ENCODE measurements around the gene SLC30A5. TPM values are rescaled to one million over a fixed set of nuclear protein-coding genes. Genes with fewer than 3 reads are reported as not detected.
A peak's percentile ranks its signal among the peaks of the same experiment; 100 is the strongest.
"Not testable (repeated sequence)": the region's sequence is repeated elsewhere in the genome, so short reads cannot be mapped to it uniquely, and the experiment has no call there.

Gene SLC30A5
- 38.1 TPM for polyA plus RNA-seq (2013)

DNA sequence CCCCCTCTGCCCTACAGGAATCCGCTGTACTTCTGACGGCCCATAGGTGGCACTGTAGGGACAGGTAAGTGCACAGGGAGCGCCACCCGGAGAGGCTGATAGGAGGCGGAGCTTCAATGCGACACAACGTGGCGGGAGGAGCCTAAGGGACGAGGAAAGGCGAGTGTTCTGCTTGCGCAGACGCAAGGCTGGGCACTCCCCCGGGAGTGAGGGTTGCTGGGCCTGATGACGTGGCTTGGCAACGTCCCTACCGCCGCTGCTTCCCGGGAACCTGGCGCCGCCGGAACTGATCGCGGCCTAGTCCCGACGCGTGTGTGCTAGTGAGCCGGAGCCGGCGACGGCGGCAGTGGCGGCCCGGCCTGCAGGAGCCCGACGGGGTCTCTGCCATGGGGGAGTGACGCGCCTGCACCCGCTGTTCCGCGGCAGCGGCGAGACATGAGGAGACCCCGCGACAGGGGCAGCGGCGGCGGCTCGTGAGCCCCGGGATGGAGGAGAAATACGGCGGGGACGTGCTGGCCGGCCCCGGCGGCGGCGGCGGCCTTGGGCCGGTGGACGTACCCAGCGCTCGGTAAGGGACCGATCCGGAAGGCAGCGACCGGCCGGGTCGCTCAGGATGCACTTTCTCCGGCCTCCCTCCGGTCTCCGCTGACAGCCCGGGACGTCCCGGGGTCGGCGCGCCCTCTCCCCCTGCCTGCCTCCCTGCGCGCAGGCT, at the start of gene SLC30A5:
TSS of gene SLC30A5 (plus strand) at position 244 of the 712 bp plus-strand sequence. CDS start at position 486, 242 bp downstream.
- Histone ChIP-seq H3K36me3 (ENCODE audit: control insufficient read depth in 4 of 4, insufficient read depth in 4 of 4, low read length in 3 of 4) (peaks cover 0 to 13% (median 3%) of the 10 kb centered on the region in 4 experiments), H3K4me3 (ENCODE audit: control insufficient read depth in 1 of 7, extremely low read depth in 1 of 7, insufficient read depth in 4 of 7, low read depth in 2 of 7, low read length in 6 of 7) (peak within 1 kb of the TSS; percentile 71 to 97 (median 91)), H3K4me1 (ENCODE audit: control extremely low read depth in 1 of 4, control insufficient read depth in 4 of 4, insufficient read depth in 4 of 4, low read length in 3 of 4) (peaks cover 4 to 13% (median 8%) of the 10 kb centered on the region in 4 experiments), H3K9me3 (ENCODE audit: control extremely low read depth in 1 of 5, control insufficient read depth in 4 of 5, insufficient read depth in 2 of 5, low read depth in 1 of 5, low read length in 4 of 5) (no peaks in the 10 kb centered on the region), H3K27ac (ENCODE audit: insufficient read depth in 1 of 2, low read depth in 1 of 2, low read length in 2 of 2, poor library complexity in 1 of 2, severe bottlenecking in 2 of 2) (peak within 1 kb of the TSS; percentile 85 to 93), H3K27me3 (replicated peaks in 2 of 5; ENCODE audit: control insufficient read depth in 4 of 5, insufficient read depth in 5 of 5, low read length in 4 of 5) (no peaks in the 10 kb centered on the region)
- DNase-seq, result peak; percentile 99 to 100 (median 100)
- 0% methylated on average over 54 of the region's 79 CpGs for WGBS (ENCODE audit: insufficient coverage)
- ChIA-PET POLR2A (interaction anchor here (0.6 to 1.4 kb wide), 3 partner anchors 9 to 35 kb away, joined by 3 to 6 read pairs (median 4); no protein-coding TSS in a partner anchor), CTCF (interaction anchor here (0.5 to 1.8 kb wide), 22 partner anchors 8 to 313 kb away, joined by 3 to 17 read pairs (median 3); partner anchors contain the start of genes CCDC125, CDK7, CENPH and RAD17)

DNA sequence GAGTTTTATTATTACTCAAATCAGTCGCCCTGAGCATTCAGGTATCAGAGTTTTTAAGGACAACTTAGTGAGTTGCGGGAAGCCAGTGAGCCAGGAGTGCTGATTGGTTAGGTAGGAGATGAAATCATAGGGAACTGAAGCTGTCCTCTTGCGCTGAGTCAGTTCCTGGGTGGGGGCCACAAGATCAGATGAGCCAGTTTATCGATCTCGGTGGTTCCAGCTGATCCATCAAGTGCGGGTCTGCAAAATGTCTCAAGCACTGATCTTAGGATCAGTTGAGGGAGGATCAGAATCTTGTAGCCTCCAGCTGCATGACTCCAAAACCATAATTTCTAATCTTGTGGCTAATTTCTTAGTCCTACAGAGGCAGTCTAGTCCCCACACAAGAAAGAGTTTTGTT, 48.6 kb upstream of the SLC30A5 start:
- H3K36me3 ChIP-seq (ENCODE audit: control insufficient read depth in 4 of 4, insufficient read depth in 4 of 4, low read length in 3 of 4); POLR2A ChIA-PET; H3K27ac ChIP-seq (ENCODE audit: insufficient read depth in 1 of 2, low read depth in 1 of 2, low read length in 2 of 2, poor library complexity in 1 of 2, severe bottlenecking in 2 of 2); H3K4me1 ChIP-seq (ENCODE audit: control extremely low read depth in 1 of 4, control insufficient read depth in 4 of 4, insufficient read depth in 4 of 4, low read length in 3 of 4); H3K9me3 ChIP-seq (ENCODE audit: control extremely low read depth in 1 of 5, control insufficient read depth in 4 of 5, insufficient read depth in 2 of 5, low read depth in 1 of 5, low read length in 4 of 5); H3K4me3 ChIP-seq (ENCODE audit: control insufficient read depth in 1 of 7, extremely low read depth in 1 of 7, insufficient read depth in 4 of 7, low read depth in 2 of 7, low read length in 6 of 7); H3K27me3 ChIP-seq (replicated peaks in 2 of 5; ENCODE audit: control insufficient read depth in 4 of 5, insufficient read depth in 5 of 5, low read length in 4 of 5); DNase-seq: not testable (repeated sequence)
- CTCF ChIA-PET, result interaction anchor here (0.6 to 1.6 kb wide), 5 partner anchors 15 to 359 kb away, joined by 3 to 5 read pairs (median 3); partner anchors contain the start of gene SLC30A5
- WGBS (ENCODE audit: insufficient coverage), result 98% methylated on average over 6 of the region's 6 CpGs

DNA sequence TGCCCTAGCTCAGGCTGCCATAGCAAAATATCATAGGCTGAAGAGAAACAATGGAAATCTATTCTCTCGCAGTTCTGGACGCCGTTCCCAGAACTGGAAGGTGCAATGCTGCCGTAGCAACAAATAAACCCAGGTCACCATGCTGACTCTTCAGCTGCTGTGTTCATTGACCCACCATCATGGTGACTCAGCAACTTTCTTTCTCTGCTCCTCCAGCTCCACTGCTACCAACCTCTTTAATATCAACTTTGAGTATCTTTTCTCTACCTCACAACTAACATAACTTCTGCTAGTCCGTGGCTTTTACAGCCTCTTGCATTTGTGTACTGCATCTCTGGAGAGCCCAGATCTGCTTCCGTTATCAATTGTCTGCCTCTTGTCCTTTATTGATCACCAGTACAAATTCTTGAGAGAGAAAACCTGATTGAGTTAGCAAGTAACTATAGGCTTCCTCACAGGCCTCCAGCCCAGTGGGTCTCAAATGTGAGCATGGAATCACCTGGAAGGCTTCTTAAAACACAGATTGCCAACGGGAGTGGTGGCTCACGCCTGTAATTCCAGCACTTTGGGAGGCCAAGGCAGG, 47.3 kb upstream of the SLC30A5 start:
- ChIA-PET POLR2A (no interaction called here), CTCF (interaction anchor here (1.6 to 2.3 kb wide), 2 partner anchors 17 to 22 kb away, joined by 5 to 6 read pairs; no protein-coding TSS in a partner anchor)
- peak; percentile 26 to 76 (median 68) for DNase-seq
- Histone ChIP-seq H3K27me3 (replicated peaks in 2 of 5; ENCODE audit: control insufficient read depth in 4 of 5, insufficient read depth in 5 of 5, low read length in 4 of 5) (no peaks in the 10 kb centered on the region), H3K4me1 (ENCODE audit: control extremely low read depth in 1 of 4, control insufficient read depth in 4 of 4, insufficient read depth in 4 of 4, low read length in 3 of 4) (peaks cover 0 to 6% (median 2%) of the 10 kb centered on the region in 4 experiments), H3K36me3 (ENCODE audit: control insufficient read depth in 4 of 4, insufficient read depth in 4 of 4, low read length in 3 of 4) (no peaks in the 10 kb centered on the region), H3K9me3 (ENCODE audit: control extremely low read depth in 1 of 5, control insufficient read depth in 4 of 5, insufficient read depth in 2 of 5, low read depth in 1 of 5, low read length in 4 of 5) (no peaks in the 10 kb centered on the region), H3K27ac (ENCODE audit: insufficient read depth in 1 of 2, low read depth in 1 of 2, low read length in 2 of 2, poor library complexity in 1 of 2, severe bottlenecking in 2 of 2) (no peak overlapping the region), H3K4me3 (ENCODE audit: control insufficient read depth in 1 of 7, extremely low read depth in 1 of 7, insufficient read depth in 4 of 7, low read depth in 2 of 7, low read length in 6 of 7) (no peak overlapping the region)
- 98% methylated on average over 8 of the region's 8 CpGs for WGBS (ENCODE audit: insufficient coverage)

DNA sequence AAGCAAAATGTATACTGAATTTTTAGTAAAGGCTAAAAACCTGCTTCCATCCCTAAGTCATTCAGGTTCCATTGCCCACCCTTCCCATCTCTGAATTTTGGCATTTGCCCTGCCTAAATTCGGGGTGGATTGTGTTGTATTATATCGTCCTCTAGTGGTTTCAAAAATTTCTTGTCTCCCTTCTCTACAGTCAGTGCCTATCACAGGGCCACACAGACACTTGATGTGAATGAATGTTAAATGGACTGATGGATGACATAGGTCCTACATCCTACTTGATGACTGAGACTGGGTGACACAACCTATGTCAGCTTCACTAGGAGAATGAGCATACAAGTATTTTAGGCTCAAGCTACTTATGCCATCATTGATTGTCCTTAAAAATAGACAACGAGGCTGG, 45.6 kb upstream of the SLC30A5 start:
- H3K36me3 ChIP-seq (ENCODE audit: control insufficient read depth in 4 of 4, insufficient read depth in 4 of 4, low read length in 3 of 4), result no peaks in the 10 kb centered on the region
- no peaks in the 10 kb centered on the region for H3K27me3 ChIP-seq (replicated peaks in 2 of 5; ENCODE audit: control insufficient read depth in 4 of 5, insufficient read depth in 5 of 5, low read length in 4 of 5)
- H3K9me3 ChIP-seq (ENCODE audit: control extremely low read depth in 1 of 5, control insufficient read depth in 4 of 5, insufficient read depth in 2 of 5, low read depth in 1 of 5, low read length in 4 of 5), result no peaks in the 10 kb centered on the region
- peaks cover 0 to 6% (median under 1%) of the 10 kb centered on the region in 4 experiments for H3K4me1 ChIP-seq (ENCODE audit: control extremely low read depth in 1 of 4, control insufficient read depth in 4 of 4, insufficient read depth in 4 of 4, low read length in 3 of 4)
- CTCF ChIA-PET, result interaction anchor here (1.1 to 2.3 kb wide), 4 partner anchors 19 to 202 kb away, joined by 3 to 6 read pairs (median 3); no protein-coding TSS in a partner anchor
- DNase-seq, result peak; percentile 20 to 27 (median 21)
- no peak overlapping the region for H3K27ac ChIP-seq (ENCODE audit: insufficient read depth in 1 of 2, low read depth in 1 of 2, low read length in 2 of 2, poor library complexity in 1 of 2, severe bottlenecking in 2 of 2)
- H3K4me3 ChIP-seq (ENCODE audit: control insufficient read depth in 1 of 7, extremely low read depth in 1 of 7, insufficient read depth in 4 of 7, low read depth in 2 of 7, low read length in 6 of 7), result no peak overlapping the region
- WGBS (ENCODE audit: insufficient coverage), result 61% methylated on average over 3 of the region's 3 CpGs
- POLR2A ChIA-PET, result no interaction called here

DNA sequence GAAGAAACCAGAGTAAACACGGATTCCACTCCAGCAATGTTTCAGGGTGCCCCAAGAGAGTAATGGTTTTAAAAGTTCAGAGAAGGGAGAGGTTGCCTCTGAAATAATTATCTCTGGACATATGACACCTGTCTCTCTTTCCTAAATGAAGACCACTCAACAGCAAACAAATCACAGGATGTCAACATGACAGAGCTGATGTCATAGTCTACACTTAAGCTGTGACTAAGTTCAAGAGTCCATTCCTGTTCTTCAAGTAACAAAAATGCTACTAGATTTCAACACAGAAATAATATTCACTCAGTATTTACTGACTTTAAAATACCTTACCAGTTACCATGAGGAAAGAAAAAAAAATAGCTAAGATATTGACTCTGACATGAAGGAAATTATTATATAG, 44.7 kb upstream of the SLC30A5 start:
- Histone ChIP-seq H3K27me3 (replicated peaks in 2 of 5; ENCODE audit: control insufficient read depth in 4 of 5, insufficient read depth in 5 of 5, low read length in 4 of 5) (no peaks in the 10 kb centered on the region), H3K36me3 (ENCODE audit: control insufficient read depth in 4 of 4, insufficient read depth in 4 of 4, low read length in 3 of 4) (no peaks in the 10 kb centered on the region), H3K4me3 (ENCODE audit: control insufficient read depth in 1 of 7, extremely low read depth in 1 of 7, insufficient read depth in 4 of 7, low read depth in 2 of 7, low read length in 6 of 7) (no peak overlapping the region), H3K27ac (ENCODE audit: insufficient read depth in 1 of 2, low read depth in 1 of 2, low read length in 2 of 2, poor library complexity in 1 of 2, severe bottlenecking in 2 of 2) (no peak overlapping the region), H3K9me3 (ENCODE audit: control extremely low read depth in 1 of 5, control insufficient read depth in 4 of 5, insufficient read depth in 2 of 5, low read depth in 1 of 5, low read length in 4 of 5) (no peaks in the 10 kb centered on the region), H3K4me1 (ENCODE audit: control extremely low read depth in 1 of 4, control insufficient read depth in 4 of 4, insufficient read depth in 4 of 4, low read length in 3 of 4) (peaks cover 0 to 5% (median 0%) of the 10 kb centered on the region in 4 experiments)
- ChIA-PET CTCF (interaction anchor here (0.7 to 1.1 kb wide), 6 partner anchors 9 to 321 kb away, joined by 3 to 4 read pairs (median 3); partner anchors contain the start of gene SLC30A5), POLR2A (no interaction called here)
- whole genome bisulfite sequencing (ENCODE audit: insufficient coverage), result no CpG with 5 or more reads among the region's 1 CpG
- DNase-seq, result no peak

DNA sequence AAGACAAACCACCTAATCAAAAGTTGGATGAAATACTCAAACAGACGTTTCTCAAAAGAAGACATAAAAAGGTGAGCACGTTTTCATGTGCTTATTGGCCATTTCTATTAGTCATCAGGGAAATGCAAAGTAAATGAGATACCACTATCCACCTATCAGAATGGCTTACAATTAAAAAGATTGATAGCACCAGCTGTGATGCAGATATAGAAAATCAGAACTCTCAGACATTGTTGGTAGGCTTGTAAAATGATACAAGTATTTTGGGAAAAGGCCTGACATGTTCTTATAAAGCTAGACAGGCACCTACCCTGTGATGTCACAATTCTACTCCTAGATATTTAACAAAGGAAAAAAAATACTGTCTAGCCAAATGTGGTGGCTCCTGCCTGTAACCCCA, 44.0 kb upstream of the SLC30A5 start:
- no peak for DNase-seq
- peaks cover 0 to 5% (median 0%) of the 10 kb centered on the region in 4 experiments for H3K4me1 ChIP-seq (ENCODE audit: control extremely low read depth in 1 of 4, control insufficient read depth in 4 of 4, insufficient read depth in 4 of 4, low read length in 3 of 4)
- H3K9me3 ChIP-seq (ENCODE audit: control extremely low read depth in 1 of 5, control insufficient read depth in 4 of 5, insufficient read depth in 2 of 5, low read depth in 1 of 5, low read length in 4 of 5), result no peaks in the 10 kb centered on the region
- ChIA-PET CTCF (interaction anchor here (0.7 to 1.1 kb wide), 4 partner anchors 26 to 797 kb away, joined by 3 to 4 read pairs (median 3); partner anchors contain the start of gene SLC30A5), POLR2A (no interaction called here)
- H3K27me3 ChIP-seq (replicated peaks in 2 of 5; ENCODE audit: control insufficient read depth in 4 of 5, insufficient read depth in 5 of 5, low read length in 4 of 5), result no peaks in the 10 kb centered on the region
- H3K36me3 ChIP-seq (ENCODE audit: control insufficient read depth in 4 of 4, insufficient read depth in 4 of 4, low read length in 3 of 4), result no peaks in the 10 kb centered on the region
- H3K4me3 ChIP-seq (ENCODE audit: control insufficient read depth in 1 of 7, extremely low read depth in 1 of 7, insufficient read depth in 4 of 7, low read depth in 2 of 7, low read length in 6 of 7), result no peak overlapping the region
- H3K27ac ChIP-seq (ENCODE audit: insufficient read depth in 1 of 2, low read depth in 1 of 2, low read length in 2 of 2, poor library complexity in 1 of 2, severe bottlenecking in 2 of 2), result no peak overlapping the region
- WGBS (ENCODE audit: insufficient coverage), result no CpG with 5 or more reads among the region's 2 CpGs
